Pulmonary artery endothelial cell (primary cell): ENCODE data around the gene SOX5. TPM values are rescaled to one million over a fixed set of nuclear protein-coding genes. Genes with fewer than 3 reads are reported as not detected.
"Not testable (repeated sequence)": the region's sequence is repeated elsewhere in the genome, so short reads cannot be mapped to it uniquely, and the experiment has no call there.

Experiments used
- DNase-seq: peaks from one replicate; pipeline ENCODE4 v3.0.0-alpha.2; 2011; ENCODE audit warnings: low read depth, low spot score
- total RNA-seq: library from RNA; depleted of rRNA; stranded (reverse); fragments of >200 nt; gene quantifications from 2 replicates; pipeline ENCODE4 v1.2.3, GENCODE V29; 2014

The SOX5 gene
- total RNA-seq, 1 donor from 2014 or later, result 1.1 TPM

GRCh38 chr12:23503544-23503943 is 445.9 kb downstream of the SOX5 start:
- DNase-seq, result no peak

- no peak for DNase-seq
Measured at GRCh38 chr12:23502259-23502658, 447.2 kb downstream of the SOX5 start.

- DNase-seq, result no peak
Measured at GRCh38 chr12:23495472-23495871, 454.0 kb downstream of the SOX5 start.

- DNase-seq, result no peak
Measured at GRCh38 chr12:23493672-23494071, 455.8 kb downstream of the SOX5 start.

- not testable (repeated sequence) for DNase-seq
Measured at GRCh38 chr12:23491029-23491428, 458.4 kb downstream of the SOX5 start.

- DNase-seq, result no peak
Measured at GRCh38 chr12:23488130-23488529, 461.3 kb downstream of the SOX5 start.

- DNase-seq, result no peak
Measured at GRCh38 chr12:23484238-23484637, 465.2 kb downstream of the SOX5 start.

- DNase-seq, result no peak
Measured at GRCh38 chr12:23482571-23482970, 466.9 kb downstream of the SOX5 start.
